ENCODE measurements around the gene VSIG8.

The VSIG8 gene

GRCh38 chr1:159883134-159883533, 20.7 kb upstream of the VSIG8 start:
- no peak for DNase-seq (ENCODE audit: low spot score)

DNA sequence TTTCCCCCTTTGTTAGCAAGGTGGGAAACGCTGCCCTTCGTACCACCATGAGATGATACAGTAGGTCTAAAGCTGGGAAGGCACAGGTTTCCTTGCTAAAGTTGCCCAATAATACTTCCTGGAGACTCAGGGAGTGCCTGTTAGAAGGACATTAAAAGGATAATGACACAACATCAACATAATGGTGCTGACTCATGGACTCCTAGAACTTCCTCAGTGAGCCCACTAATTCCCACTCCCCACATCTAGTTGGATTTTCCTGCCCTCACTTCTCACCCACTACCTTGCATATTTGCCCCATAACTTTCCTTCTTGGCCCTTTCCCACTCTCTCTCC, 20.0 kb upstream of the VSIG8 start:
- no peak for DNase-seq (ENCODE audit: low spot score)

DNA sequence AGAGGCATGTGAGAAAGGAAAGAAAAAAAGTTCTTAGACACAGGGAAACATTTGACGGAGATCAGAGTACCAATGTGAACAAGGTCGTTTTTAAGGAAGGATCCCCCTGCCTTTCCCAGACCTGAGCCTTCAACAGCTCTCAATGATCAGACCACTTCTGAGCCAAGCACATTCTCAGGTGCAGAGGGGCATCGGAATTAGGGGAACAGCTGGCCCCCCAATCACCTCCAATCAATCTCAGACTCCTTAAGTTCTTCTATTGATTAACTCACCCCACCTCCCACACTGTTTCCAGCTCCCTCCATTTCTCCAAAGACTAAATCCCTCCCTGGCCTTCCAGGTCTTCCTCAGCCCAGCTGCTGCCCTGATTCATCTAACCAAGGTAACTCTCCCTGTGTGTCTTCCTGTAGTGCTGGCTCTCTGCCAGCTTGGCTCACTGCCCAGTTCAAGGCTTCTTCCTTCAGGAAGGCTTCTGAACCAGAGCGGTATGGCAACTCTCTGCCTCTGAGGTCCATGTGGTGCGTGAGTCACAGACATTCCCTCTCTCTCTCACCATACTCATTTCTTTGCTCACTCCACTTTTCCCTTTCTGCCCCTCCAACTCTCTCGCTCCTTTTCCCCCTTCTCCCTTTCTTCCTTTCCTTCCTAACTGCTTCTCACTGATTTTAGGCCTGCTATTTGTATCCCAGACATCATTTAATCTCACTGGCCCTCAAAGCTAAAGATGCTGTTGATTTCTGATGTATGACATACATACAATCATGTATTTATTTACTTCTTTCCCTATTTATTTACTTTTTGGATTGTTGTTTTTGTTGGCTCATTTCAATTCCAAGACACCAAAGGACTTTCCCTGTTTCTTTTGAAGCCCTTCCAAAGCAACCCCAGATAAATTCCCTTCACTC, 19.4 kb upstream of the VSIG8 start:
- DNase-seq (ENCODE audit: low spot score), result no peak

DNA sequence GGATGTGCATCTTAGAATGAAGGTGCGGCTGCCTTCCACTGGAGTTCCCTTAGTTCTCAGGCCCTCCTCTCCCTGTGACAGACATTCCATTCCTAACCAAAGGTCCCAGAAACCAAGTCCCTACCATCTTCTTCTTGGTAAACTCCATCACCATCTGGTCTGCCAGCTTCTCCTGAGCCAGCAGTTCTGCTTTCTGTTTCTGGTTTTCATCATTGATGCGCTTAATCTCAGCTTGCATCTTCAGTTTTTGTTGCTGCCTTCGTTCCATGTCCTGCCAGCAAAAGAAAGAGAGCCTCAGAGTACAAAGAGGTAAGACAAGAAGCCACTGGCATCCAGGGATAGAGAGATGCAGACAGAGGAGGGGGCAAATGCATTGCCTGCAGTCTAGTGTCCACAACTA, 18.0 kb upstream of the VSIG8 start:
- no peak for DNase-seq (ENCODE audit: low spot score)

GRCh38 chr1:159879977-159880376, 17.5 kb upstream of the VSIG8 start:
- DNase-seq (ENCODE audit: low spot score), result no peak

- DNase-seq (ENCODE audit: low spot score), result no peak
These were observed 16.7 kb upstream of the VSIG8 start for GRCh38 chr1:159879136-159879535.

DNA sequence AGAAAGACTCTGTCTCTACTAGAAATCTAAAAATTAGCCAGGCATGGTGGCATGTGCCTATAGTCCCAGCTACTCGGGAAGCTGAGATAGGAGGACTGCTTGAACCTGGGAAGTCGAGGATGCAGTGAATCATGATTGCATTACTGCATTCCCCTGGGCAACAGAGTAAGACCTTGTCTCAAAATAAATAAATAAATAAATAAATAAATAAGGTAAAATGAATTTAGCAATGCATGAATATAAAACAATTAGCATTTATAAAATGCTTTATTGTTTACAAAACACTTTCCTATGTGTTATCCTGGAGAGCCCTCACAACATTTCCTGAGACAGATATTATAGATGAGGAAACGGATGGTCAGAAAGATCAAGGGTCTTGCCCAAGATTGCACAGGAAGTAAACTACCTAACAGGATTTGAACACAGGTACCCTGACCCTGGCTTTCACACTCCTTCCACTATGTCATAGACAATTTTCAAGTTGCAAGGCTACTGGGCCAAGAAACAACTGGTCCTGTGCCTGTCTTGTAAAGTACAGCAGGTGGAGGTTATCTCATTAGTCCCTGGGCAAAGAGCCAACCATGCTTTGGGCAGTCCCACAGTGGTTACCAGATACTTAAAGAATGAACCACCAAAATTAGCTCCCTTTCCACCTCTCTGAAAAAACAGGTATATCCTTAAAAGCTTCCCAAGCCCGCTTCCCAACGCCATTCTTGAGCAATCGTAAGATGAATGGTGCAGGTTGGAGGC, 15.4 kb upstream of the VSIG8 start:
- DNase-seq (ENCODE audit: low spot score), result no peak

- DNase-seq (ENCODE audit: low spot score), result no peak
These were observed 11.2 kb upstream of the VSIG8 start for GRCh38 chr1:159873530-159874143.

DNA sequence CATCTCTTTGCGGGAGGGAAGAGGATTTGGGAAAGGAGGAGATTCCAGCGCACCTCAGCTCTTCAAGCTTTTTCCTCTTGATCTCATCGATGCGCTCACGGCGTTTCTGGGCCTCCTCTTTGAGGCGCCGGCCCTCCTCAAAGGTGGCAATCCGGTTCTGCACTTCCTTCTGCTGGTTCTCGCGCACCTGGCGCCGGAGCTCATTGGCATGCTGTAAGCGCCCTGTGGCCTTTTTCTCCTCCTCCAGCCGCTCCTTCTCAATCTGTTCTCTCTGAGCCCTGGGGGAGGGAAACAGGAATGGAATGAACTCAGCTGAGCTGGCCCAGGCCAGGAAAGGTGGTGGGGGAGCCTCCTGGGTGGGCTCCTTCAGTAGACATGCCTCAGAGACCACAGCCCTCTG, 10.4 kb upstream of the VSIG8 start:
- DNase-seq (ENCODE audit: low spot score), result no peak

DNA sequence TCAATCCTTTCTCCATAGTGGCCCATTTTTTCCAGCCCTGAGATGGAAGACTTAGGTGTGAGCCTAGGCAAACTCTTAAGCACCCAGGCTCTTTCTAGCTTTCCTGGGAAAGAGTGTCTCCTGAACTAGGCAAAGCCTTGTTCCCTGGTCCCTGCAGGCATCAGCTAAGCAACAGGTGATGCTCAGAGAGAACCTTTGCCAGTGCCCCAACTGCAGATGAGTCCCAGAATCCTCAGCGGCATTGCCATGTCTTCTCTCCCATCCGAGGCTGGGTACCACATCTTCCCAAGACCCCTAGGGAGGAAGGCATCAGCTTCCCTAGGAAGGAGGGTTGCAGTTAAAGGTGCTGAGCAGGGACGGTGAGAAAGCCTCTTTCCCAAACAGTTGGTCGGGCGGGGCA, 8.2 kb upstream of the VSIG8 start:
- DNase-seq (ENCODE audit: low spot score), result no peak

- DNase-seq (ENCODE audit: low spot score), result no peak
These were observed 7.2 kb upstream of the VSIG8 start for GRCh38 chr1:159869607-159870006.

DNA sequence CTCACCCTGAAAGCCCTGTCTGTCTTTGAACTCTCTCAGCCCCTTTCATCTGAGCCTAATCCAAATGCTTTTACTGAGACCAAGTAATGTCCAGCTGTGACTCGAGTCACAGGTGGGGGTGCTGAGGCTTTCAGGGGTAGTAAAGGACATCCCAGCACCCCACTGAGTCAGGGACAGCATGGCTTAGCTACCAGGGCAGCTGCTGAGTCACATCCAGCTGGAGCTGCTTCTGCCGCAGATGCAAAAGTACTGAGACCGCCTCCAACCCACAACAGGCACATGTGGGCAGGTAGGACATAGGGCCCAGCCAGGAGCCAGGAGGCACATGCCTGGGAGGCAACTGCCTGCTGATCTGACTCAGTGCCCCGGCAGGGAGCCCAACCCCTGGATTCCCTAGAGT, 6.7 kb upstream of the VSIG8 start:
- no peak for DNase-seq (ENCODE audit: low spot score)

- DNase-seq (ENCODE audit: low spot score), result no peak
These were observed 6.3 kb upstream of the VSIG8 start for GRCh38 chr1:159868766-159869165.

DNA sequence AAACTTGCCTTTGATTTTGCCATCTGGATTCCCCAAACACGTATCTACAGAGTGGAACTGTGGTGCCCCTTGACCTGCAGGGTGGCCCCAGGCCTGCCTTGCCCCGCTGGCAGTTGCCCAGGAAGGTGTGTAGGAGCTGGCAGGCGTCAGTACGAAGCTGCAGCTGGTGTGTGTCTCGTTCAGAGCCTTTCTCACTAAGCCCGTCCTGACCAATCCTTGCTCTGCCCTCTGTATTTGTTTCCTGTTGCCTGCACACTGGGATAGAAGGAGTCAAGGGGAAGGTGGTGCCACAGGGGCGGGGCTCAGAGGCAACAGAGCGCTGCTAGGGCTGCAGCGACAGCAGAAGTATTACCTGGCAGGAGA, 5.2 kb upstream of the VSIG8 start:
- peak; percentile 84 for DNase-seq (ENCODE audit: low spot score)

DNA sequence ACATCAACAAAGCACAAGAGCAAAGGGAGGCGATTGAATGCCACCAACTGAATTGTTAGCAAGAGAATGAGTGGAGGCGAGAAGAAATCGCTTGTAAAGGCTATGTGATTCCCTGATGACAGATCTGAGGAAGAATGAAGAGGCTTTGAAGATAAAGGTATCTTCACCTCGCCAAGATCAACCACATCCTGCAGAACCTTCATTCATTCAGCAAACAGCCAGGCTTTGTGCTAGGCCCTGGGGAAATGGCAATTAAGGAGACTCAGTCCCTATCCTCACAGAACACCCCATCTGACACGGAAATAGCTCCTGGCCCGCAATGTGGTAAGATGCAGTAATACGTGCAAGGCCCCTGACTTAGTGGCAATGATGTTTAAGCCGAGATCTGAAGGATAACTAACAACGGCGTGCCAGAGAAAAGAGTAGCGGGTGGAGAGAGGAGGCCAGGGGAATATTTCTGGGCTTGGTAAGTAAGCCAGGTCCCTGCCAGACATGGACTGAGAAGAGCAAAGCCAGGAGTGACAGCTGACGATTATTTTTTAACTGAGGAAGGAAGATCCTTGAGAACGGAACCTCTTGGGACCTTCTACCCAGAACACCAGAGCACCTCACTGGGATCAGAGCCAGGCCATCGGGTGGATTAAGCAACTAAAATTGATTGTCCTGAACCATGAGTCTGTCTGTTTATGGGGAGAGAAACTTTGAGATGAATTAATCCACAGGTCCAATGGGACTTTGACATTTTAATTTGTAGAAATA, 4.6 kb upstream of the VSIG8 start:
- DNase-seq (ENCODE audit: low spot score), result peak; percentile 55

GRCh38 chr1:159866066-159866465, 3.6 kb upstream of the VSIG8 start:
- DNase-seq (ENCODE audit: low spot score), result no peak

- no peak for DNase-seq (ENCODE audit: low spot score)
These were observed 1.8 kb upstream of the VSIG8 start for GRCh38 chr1:159864262-159864661.

GRCh38 chr1:159862031-159862430, 426 bp downstream of the VSIG8 start:
- DNase-seq (ENCODE audit: low spot score), result no peak

DNA sequence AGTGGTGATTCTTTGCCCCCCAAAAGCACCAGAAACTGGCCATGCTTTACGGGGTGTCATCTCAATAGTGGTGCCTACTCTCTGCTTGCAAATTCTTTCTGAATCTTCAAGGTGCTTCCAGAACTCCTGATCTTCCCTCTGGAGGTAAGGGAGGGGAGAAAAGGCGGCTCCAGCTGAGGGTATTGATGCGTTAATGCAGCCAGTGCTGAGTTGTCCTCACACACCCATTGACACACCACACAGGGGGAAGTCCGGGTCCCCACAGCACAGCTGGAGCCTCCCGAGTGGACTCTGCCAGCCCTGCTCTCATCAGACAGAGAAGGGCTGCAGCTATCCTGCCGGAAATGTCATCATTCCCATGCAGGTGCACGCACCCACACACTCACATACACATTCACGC, 1.2 kb downstream of the VSIG8 start:
- no peak for DNase-seq (ENCODE audit: low spot score)

- DNase-seq (ENCODE audit: low spot score), result no peak
These were observed 2.0 kb downstream of the VSIG8 start for GRCh38 chr1:159860456-159860855.

DNA sequence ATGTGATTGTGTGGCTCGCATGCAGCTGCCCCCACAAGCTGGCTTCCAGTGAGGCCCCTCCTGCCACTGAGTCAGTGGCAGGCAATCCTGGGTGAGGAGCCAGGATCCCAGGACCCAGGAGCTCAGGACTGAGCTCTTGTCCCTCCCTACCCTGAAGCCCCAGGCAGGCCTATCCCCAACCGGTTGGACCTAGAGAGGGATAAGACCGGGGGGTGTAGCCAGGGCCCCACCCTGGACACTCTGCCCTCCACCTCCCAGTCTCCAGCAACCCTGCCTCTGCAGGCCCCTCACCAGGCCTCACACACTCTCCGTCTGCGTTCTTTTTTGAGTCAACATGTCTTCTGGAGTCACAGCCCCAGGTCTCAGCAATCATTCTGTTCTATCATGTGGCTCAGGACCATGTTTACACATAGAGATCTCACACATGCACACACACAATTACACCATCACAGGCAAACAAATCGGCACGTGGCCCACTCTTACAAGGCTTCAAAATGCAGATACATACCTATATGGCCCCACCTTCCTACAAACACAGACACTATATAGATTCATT, 2.6 kb downstream of the VSIG8 start:
- no peak for DNase-seq (ENCODE audit: low spot score)

GRCh38 chr1:159857889-159858288, 4.6 kb downstream of the VSIG8 start:
- DNase-seq (ENCODE audit: low spot score), result no peak
